Prostate gland (tissue), 2 donors: ENCODE results near the gene EPB41L5. TPM values are rescaled to one million over a fixed set of nuclear protein-coding genes. Genes with fewer than 3 reads are reported as not detected.
"Not testable (repeated sequence)": the region's sequence is repeated elsewhere in the genome, so short reads cannot be mapped to it uniquely, and the experiment has no call there.

Source experiments
- DNase-seq: peaks from one replicate; pipeline ENCODE4 v3.0.0-alpha.2; 2019; ENCODE audit warnings: low spot score
- H3K27ac ChIP-seq, 2 donors: fragments of 200-600 bp; sonication (generic); 2 replicates each; pipeline ENCODE4 v1.5.1; 2017 to 2019
- H3K27me3 ChIP-seq: fragments of 200-600 bp; sonication (generic); replicated peaks from 2 replicates; pipeline ENCODE4 v1.5.1; 2019; ENCODE audit not compliant: insufficient read depth
- H3K36me3 ChIP-seq, 2 donors: fragments of 200-600 bp; sonication (generic); 1 replicate in 1 of 2; 2 replicates in 1 of 2; pipeline versions ENCODE4 v1.5.1 to v1.8.1; 2017 to 2019
- H3K4me1 ChIP-seq: fragments of 200-600 bp; sonication (generic); replicated peaks from 2 replicates; pipeline ENCODE4 v1.5.1; 2019
- H3K4me3 ChIP-seq, 2 donors: fragments of 200-600 bp; sonication (generic); 2 replicates each; pipeline ENCODE4 v1.5.1; 2017 to 2019
- H3K9me3 ChIP-seq: fragments of 200-600 bp; sonication (generic); 2 replicates; pipeline ENCODE4 v1.5.1; 2017
- CTCF ChIP-seq, 4 experiments: fragments of 200-600 bp in 2 of 4; fragments of 450-650 bp in 2 of 4; sonication (generic) in 2 of 4; IDR thresholded peaks; 1 replicate in 3 of 4; 2 replicates in 1 of 4; pipeline ENCODE4 v1.5.1; 2016 to 2019; ENCODE audit warnings: antibody characterized with exemption in 4 of 4, mild to moderate bottlenecking in 2 of 4, moderate library complexity in 2 of 4
- POLR2A ChIP-seq: fragments of 450-650 bp; IDR thresholded peaks from one replicate; pipeline ENCODE4 v1.6.1; 2016; ENCODE audit warnings: antibody characterized with exemption, mild to moderate bottlenecking
- POLR2AphosphoS5 ChIP-seq: sonication (generic); formaldehyde crosslinking; IDR thresholded peaks from one replicate; pipeline ENCODE4 v1.6.1; 2017; ENCODE audit warnings: antibody characterized with exemption
- WGBS: methylation state at CpG from one replicate; pipeline ENCODE4 v1.1.5; 2018; 5-methylcytosine and 5-hydroxymethylcytosine counted together
- intact Hi-C: fragments of 100-400 bp; cut with DNase I; formaldehyde crosslinking; loops from one replicate; pipeline ENCODE4 v1.14.2; 2022
- total RNA-seq, 2 donors: library from RNA; depleted of rRNA; stranded (reverse); fragments of >200 nt; gene quantifications; one replicate each; pipeline ENCODE4 v1.1.0, GENCODE V29; 2016

Gene EPB41L5
- total RNA-seq, result 10 to 100 TPM; 37.1 to 51.1 TPM

- WGBS, result under 1% methylated on average over 65 of the region's 104 CpGs
- intact Hi-C loops, result loop anchor here (2.0 kb wide), 1 partner anchor 254 kb away; the partner anchor contains the start of gene PTPN4
- Histone ChIP-seq H3K9me3 (no peaks in the 10 kb centered on the region), H3K36me3 (no peaks in the 10 kb centered on the region), H3K4me1 (no peaks in the 10 kb centered on the region), H3K4me3 (peak within 1 kb of the TSS; percentile 95 to 100), H3K27ac (peak within 1 kb of the TSS; percentile 91), H3K27me3 (no peaks in the 10 kb centered on the region)
- DNase-seq, result peak; percentile 90
- peak; percentile 61 for TF ChIP-seq POLR2A
- TF ChIP-seq POLR2AphosphoS5, result peak; percentile 92
- no peak for TF ChIP-seq CTCF (IDR thresholded peaks at IDR 0.05)
Observed at GRCh38 chr2:120012771-120013596, at the start of gene EPB41L5. TSS of gene EPB41L5 (plus strand) at chr2:120013077. CDS start at chr2:120019085, 6,008 bp downstream.

GRCh38 chr2:119981896-119982295 lies 31.0 kb upstream of the EPB41L5 start:
- no peaks in the 10 kb centered on the region for H3K4me1 ChIP-seq
- no peak overlapping the region for H3K27ac ChIP-seq
- H3K36me3 ChIP-seq, result no peaks in the 10 kb centered on the region
- no peak overlapping the region for H3K4me3 ChIP-seq
- intact Hi-C loops, result no loop called here
- DNase-seq, result no peak
- no peaks in the 10 kb centered on the region for H3K27me3 ChIP-seq
- H3K9me3 ChIP-seq, result no peaks in the 10 kb centered on the region
- TF ChIP-seq CTCF (IDR thresholded peaks at IDR 0.05) (no peak), POLR2AphosphoS5 (no peak), POLR2A (no peak)

- no peaks in the 10 kb centered on the region for H3K4me1 ChIP-seq
- no peak for DNase-seq
- no peak for TF ChIP-seq POLR2A
- intact Hi-C loops, result no loop called here
- no peaks in the 10 kb centered on the region for H3K9me3 ChIP-seq
- H3K27ac ChIP-seq, result no peak overlapping the region
- 63% methylated on average over 2 of the region's 2 CpGs for WGBS
- no peaks in the 10 kb centered on the region for H3K27me3 ChIP-seq
- no peaks in the 10 kb centered on the region for H3K36me3 ChIP-seq
- no peak overlapping the region for H3K4me3 ChIP-seq
Observed at GRCh38 chr2:119982506-119982905, 30.4 kb upstream of the EPB41L5 start.

GRCh38 chr2:119983108-119983507 lies 29.8 kb upstream of the EPB41L5 start:
- Histone ChIP-seq H3K4me1 (no peaks in the 10 kb centered on the region), H3K36me3 (no peaks in the 10 kb centered on the region), H3K9me3 (no peaks in the 10 kb centered on the region), H3K27ac (no peak overlapping the region), H3K27me3 (no peaks in the 10 kb centered on the region), H3K4me3 (no peak overlapping the region)
- no peak for DNase-seq
- intact Hi-C loops, result no loop called here
- WGBS, result 97% methylated on average over 3 of the region's 3 CpGs
- TF ChIP-seq CTCF (IDR thresholded peaks at IDR 0.05) (no peak), POLR2AphosphoS5 (no peak), POLR2A (no peak)

- no peak overlapping the region for H3K27ac ChIP-seq
- intact Hi-C loops, result no loop called here
- TF ChIP-seq POLR2A (no peak), POLR2AphosphoS5 (no peak), CTCF (IDR thresholded peaks at IDR 0.05) (no peak)
- DNase-seq, result no peak
- no peaks in the 10 kb centered on the region for H3K36me3 ChIP-seq
- H3K4me3 ChIP-seq, result no peak overlapping the region
- no peaks in the 10 kb centered on the region for H3K27me3 ChIP-seq
- no peaks in the 10 kb centered on the region for H3K9me3 ChIP-seq
- no peaks in the 10 kb centered on the region for H3K4me1 ChIP-seq
- 76% methylated on average over 3 of the region's 3 CpGs for WGBS
Observed at GRCh38 chr2:119996148-119996547, 16.7 kb upstream of the EPB41L5 start.

GRCh38 chr2:119996896-119997891 lies 15.7 kb upstream of the EPB41L5 start:
- 88% methylated on average over 29 of the region's 55 CpGs for WGBS
- H3K9me3 ChIP-seq, H3K4me1 ChIP-seq, H3K4me3 ChIP-seq, H3K27me3 ChIP-seq, intact Hi-C loops, DNase-seq, H3K27ac ChIP-seq, H3K36me3 ChIP-seq: not testable (repeated sequence)
